ENCODE data around the gene HOXD11. TPM values are rescaled to one million over a fixed set of nuclear protein-coding genes. Genes with fewer than 3 reads are reported as not detected.
A peak's percentile ranks its signal among the peaks of the same experiment; 100 is the strongest.

Gene HOXD11
- total RNA-seq, 4 donors from 2014 or later: not detected

- 15% methylated on average over 15 of the region's 15 CpGs for WGBS
- H3K27me3 ChIP-seq: peaks cover 100% of the 10 kb centered on the region
Observed at GRCh38 chr2:176075481-176075880, 31.6 kb upstream of the HOXD11 start.

GRCh38 chr2:176076063-176076462, 31.0 kb upstream of the HOXD11 start:
- Histone ChIP-seq H3K27ac (no peak overlapping the region), H3K27me3 (peaks cover 100% of the 10 kb centered on the region), H3K4me3 (no peak overlapping the region), H3K9me3 (no peaks in the 10 kb centered on the region), H3K36me3 (no peaks in the 10 kb centered on the region), H3K4me1 (peaks cover 23% of the 10 kb centered on the region)
- 22% methylated on average over 7 of the region's 7 CpGs for WGBS
- DNase-seq (ENCODE audit: low spot score in 2 of 2): no peak
- no peak for TF ChIP-seq POLR2A (IDR thresholded peaks at IDR 0.05)
- TF ChIP-seq EP300 (IDR thresholded peaks at IDR 0.05): no peak
- no peak for TF ChIP-seq POLR2AphosphoS5 (IDR thresholded peaks at IDR 0.05)
- TF ChIP-seq CTCF (IDR thresholded peaks at IDR 0.05): no peak

More at GRCh38 chr2:176075481-176075880, 31.6 kb upstream of the HOXD11 start:
- TF ChIP-seq POLR2AphosphoS5 (IDR thresholded peaks at IDR 0.05): no peak
- TF ChIP-seq POLR2A (IDR thresholded peaks at IDR 0.05): no peak
- no peak for TF ChIP-seq EP300 (IDR thresholded peaks at IDR 0.05)
- no peak for TF ChIP-seq CTCF (IDR thresholded peaks at IDR 0.05)
- no peaks in the 10 kb centered on the region for H3K36me3 ChIP-seq
- H3K4me3 ChIP-seq: no peak overlapping the region
- no peaks in the 10 kb centered on the region for H3K9me3 ChIP-seq
- no peak for DNase-seq (ENCODE audit: low spot score in 2 of 2)
- no peak overlapping the region for H3K27ac ChIP-seq
- peaks cover 19% of the 10 kb centered on the region for H3K4me1 ChIP-seq

- Histone ChIP-seq H3K4me3 (no peak overlapping the region), H3K4me1 (peaks cover 20% of the 10 kb centered on the region), H3K9me3 (no peaks in the 10 kb centered on the region), H3K27me3 (peaks cover 100% of the 10 kb centered on the region), H3K36me3 (no peaks in the 10 kb centered on the region), H3K27ac (no peak overlapping the region)
- WGBS: 25% methylated on average over 2 of the region's 2 CpGs
- no peak for DNase-seq (ENCODE audit: low spot score in 2 of 2)
- TF ChIP-seq EP300 (IDR thresholded peaks at IDR 0.05) (no peak), CTCF (IDR thresholded peaks at IDR 0.05) (no peak), POLR2A (IDR thresholded peaks at IDR 0.05) (no peak), POLR2AphosphoS5 (IDR thresholded peaks at IDR 0.05) (no peak)
Observed at GRCh38 chr2:176076796-176077195, 30.3 kb upstream of the HOXD11 start.

GRCh38 chr2:176078541-176079284, 28.4 kb upstream of the HOXD11 start:
- H3K36me3 ChIP-seq: no peaks in the 10 kb centered on the region
- no peak for DNase-seq (ENCODE audit: low spot score in 2 of 2)
- no peak overlapping the region for H3K4me3 ChIP-seq
- H3K27ac ChIP-seq: no peak overlapping the region
- H3K4me1 ChIP-seq: peaks cover 30% of the 10 kb centered on the region
- WGBS: 12% methylated on average over 25 of the region's 25 CpGs
- H3K27me3 ChIP-seq: peaks cover 100% of the 10 kb centered on the region
- TF ChIP-seq EP300 (IDR thresholded peaks at IDR 0.05) (no peak), POLR2AphosphoS5 (IDR thresholded peaks at IDR 0.05) (no peak), CTCF (IDR thresholded peaks at IDR 0.05) (no peak), POLR2A (IDR thresholded peaks at IDR 0.05) (no peak)
- no peaks in the 10 kb centered on the region for H3K9me3 ChIP-seq

- DNase-seq (ENCODE audit: low spot score in 2 of 2): no peak
- peaks cover 100% of the 10 kb centered on the region for H3K27me3 ChIP-seq
- peak overlapping the region; percentile 41 for H3K4me3 ChIP-seq
- peaks cover 30% of the 10 kb centered on the region for H3K4me1 ChIP-seq
- H3K36me3 ChIP-seq: no peaks in the 10 kb centered on the region
- 8% methylated on average over 30 of the region's 30 CpGs for WGBS
- TF ChIP-seq POLR2AphosphoS5 (IDR thresholded peaks at IDR 0.05) (no peak), EP300 (IDR thresholded peaks at IDR 0.05) (no peak), POLR2A (IDR thresholded peaks at IDR 0.05) (no peak), CTCF (IDR thresholded peaks at IDR 0.05) (no peak)
- H3K9me3 ChIP-seq: no peaks in the 10 kb centered on the region
- no peak overlapping the region for H3K27ac ChIP-seq
Observed at GRCh38 chr2:176079285-176079830, 27.7 kb upstream of the HOXD11 start.

All from suprapubic skin (tissue), 4 donors.